SU-DHL-6 (cell line): ENCODE measurements around the gene FUOM.

Experiments used
- H2AFZ ChIP-seq: fragments of 200-600 bp; sonication (generic); 2 replicates; pipeline ENCODE4 v1.6.1; 2014; ENCODE audit warnings: low read depth, mild to moderate bottlenecking, moderate library complexity, mixed read lengths, antibody characterized with exemption, low read length; ENCODE audit not compliant: severe bottlenecking
- H3F3A ChIP-seq: fragments of 200-600 bp; shearing (Covaris generic); 2 replicates; pipeline ENCODE4 v1.6.0; 2016; ENCODE audit warnings: antibody characterized with exemption, mild to moderate bottlenecking; ENCODE audit not compliant: insufficient read depth
- H3K27ac ChIP-seq: fragments of 200-600 bp; sonication (generic); 2 replicates; pipeline ENCODE4 v1.5.1; 2016; ENCODE audit warnings: low read depth, mild to moderate bottlenecking, low read length, moderate library complexity, mixed read lengths
- H3K27me3 ChIP-seq: fragments of 200-600 bp; sonication (generic), shearing (Covaris generic); 2 replicates; pipeline ENCODE4 v1.6.0; 2014; ENCODE audit warnings: mild to moderate bottlenecking, low read length
- H3K36me3 ChIP-seq: fragments of 200-600 bp; sonication (generic); 2 replicates; pipeline ENCODE4 v1.6.1; 2014; ENCODE audit warnings: mild to moderate bottlenecking, low read length, mixed read lengths
- H3K4me2 ChIP-seq: fragments of 300-600, 200-600 bp; shearing (Covaris generic), sonication (generic); 2 replicates; pipeline ENCODE4 v1.6.0; 2014; ENCODE audit warnings: low read length, low read depth, mild to moderate bottlenecking; ENCODE audit not compliant: poor library complexity, severe bottlenecking
- H3K4me3 ChIP-seq: fragments of 200-600 bp; sonication (generic); 2 replicates; pipeline ENCODE4 v1.5.1; 2014; ENCODE audit warnings: antibody characterized with exemption, low read length, mild to moderate bottlenecking, mixed read lengths; ENCODE audit not compliant: insufficient read depth, poor library complexity, severe bottlenecking
- H3K79me2 ChIP-seq: fragments of 200-600 bp; sonication (generic); 2 replicates; pipeline ENCODE4 v1.6.1; 2014; ENCODE audit warnings: mild to moderate bottlenecking, low read length, moderate library complexity; ENCODE audit not compliant: insufficient read depth
- H3K9ac ChIP-seq: fragments of 200-600 bp; sonication (generic); 2 replicates; pipeline ENCODE4 v1.7.0; 2014; ENCODE audit warnings: mild to moderate bottlenecking, low read length
- H3K9me2 ChIP-seq: fragments of 200-600 bp; sonication (generic); replicated peaks from 2 replicates; pipeline ENCODE4 v1.6.1; 2014; ENCODE audit warnings: low read length; ENCODE audit not compliant: insufficient read depth
- H3K9me3 ChIP-seq: fragments of 200-600 bp; sonication (generic); 2 replicates; pipeline ENCODE4 v1.6.1; 2014; ENCODE audit warnings: low read length, mixed read lengths; ENCODE audit not compliant: insufficient read depth
- H4K20me1 ChIP-seq: fragments of 200-600 bp; sonication (generic); 2 replicates; pipeline ENCODE4 v1.6.1; 2014; ENCODE audit warnings: low read depth, mild to moderate bottlenecking, antibody characterized with exemption, low read length, moderate library complexity, mixed read lengths
- CTCF ChIP-seq: fragments of 200-600 bp; sonication (generic); IDR thresholded peaks from one replicate; pipeline ENCODE4 v1.5.1; 2017; ENCODE audit warnings: antibody characterized with exemption, mild to moderate bottlenecking, low read length, moderate library complexity; ENCODE audit not compliant: insufficient read depth, poor library complexity, severe bottlenecking
- EZH2phosphoT487 ChIP-seq: fragments of 200-600 bp; sonication (generic), shearing (Covaris generic); conservative IDR thresholded peaks from 2 replicates; pipeline ENCODE4 v1.6.1; 2018; ENCODE audit warnings: mild to moderate bottlenecking, antibody characterized with exemption, low read length, moderate library complexity, mixed read lengths

Gene FUOM

GRCh38 chr10:133315847-133316246, 42.0 kb downstream of the FUOM start:
- no peak for TF ChIP-seq CTCF
- TF ChIP-seq EZH2phosphoT487: no peak
- no peaks in the 10 kb centered on the region for H3K79me2 ChIP-seq

DNA sequence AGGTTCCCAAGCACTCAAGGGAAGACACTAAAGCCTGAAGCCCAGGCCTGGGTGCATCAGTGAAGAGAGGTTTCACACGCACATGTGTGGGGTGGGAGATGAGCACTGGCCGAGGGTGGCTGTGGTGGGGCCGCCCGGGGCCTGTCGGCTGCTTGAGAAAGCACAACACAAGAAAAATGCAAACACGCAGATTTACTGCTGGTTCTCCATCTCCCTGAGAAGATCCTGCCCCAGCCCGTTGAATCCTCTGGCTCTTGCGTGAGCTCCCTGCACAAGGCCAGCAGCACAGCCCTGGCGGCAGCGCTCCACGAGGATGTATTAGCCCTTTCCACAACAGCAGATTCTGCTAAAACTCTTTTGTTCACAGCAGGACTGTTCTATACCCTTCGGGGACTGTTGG, 42.9 kb downstream of the FUOM start:
- TF ChIP-seq CTCF (no peak), EZH2phosphoT487 (no peak)
- H4K20me1 ChIP-seq: no peaks in the 10 kb centered on the region
- no peak overlapping the region for H3K9ac ChIP-seq
- peaks cover 4% of the 10 kb centered on the region; the same call in 1 of the 2 replicates for H3K36me3 ChIP-seq
- no peak overlapping the region for H2AFZ ChIP-seq
- no peak overlapping the region for H3K4me2 ChIP-seq
- H3K27me3 ChIP-seq: no peaks in the 10 kb centered on the region
- H3K9me3 ChIP-seq: no peaks in the 10 kb centered on the region
- no peak overlapping the region for H3K27ac ChIP-seq
- H3F3A ChIP-seq: no peaks in the 10 kb centered on the region
- H3K9me2 ChIP-seq: no peaks in the 10 kb centered on the region
- no peak overlapping the region for H3K4me3 ChIP-seq
- no peaks in the 10 kb centered on the region for H3K79me2 ChIP-seq

More at GRCh38 chr10:133315847-133316246, 42.0 kb downstream of the FUOM start:
- Histone ChIP-seq H3K4me2 (no peak overlapping the region), H4K20me1 (no peaks in the 10 kb centered on the region), H3K9ac (no peak overlapping the region), H3F3A (no peaks in the 10 kb centered on the region), H3K27me3 (no peaks in the 10 kb centered on the region), H2AFZ (no peak overlapping the region), H3K9me2 (no peaks in the 10 kb centered on the region), H3K27ac (no peak overlapping the region), H3K9me3 (no peaks in the 10 kb centered on the region), H3K36me3 (peaks cover 4% of the 10 kb centered on the region; the same call in 1 of the 2 replicates), H3K4me3 (no peak overlapping the region)

- no peak for TF ChIP-seq CTCF
- no peak for TF ChIP-seq EZH2phosphoT487
- no peak overlapping the region for H3K4me3 ChIP-seq
- H3K4me2 ChIP-seq: no peak overlapping the region
- H3F3A ChIP-seq: peaks cover under 1% of the 10 kb centered on the region; the same call in 1 of the 2 replicates
- no peak overlapping the region for H3K9ac ChIP-seq
- no peaks in the 10 kb centered on the region for H4K20me1 ChIP-seq
- H3K36me3 ChIP-seq: peaks cover 4% of the 10 kb centered on the region; the same call in 1 of the 2 replicates
- H3K27me3 ChIP-seq: no peaks in the 10 kb centered on the region
- no peaks in the 10 kb centered on the region for H3K9me2 ChIP-seq
- H3K79me2 ChIP-seq: peaks cover 3% of the 10 kb centered on the region; the same call in 1 of the 2 replicates
- H3K27ac ChIP-seq: no peak overlapping the region
- no peaks in the 10 kb centered on the region for H3K9me3 ChIP-seq
- H2AFZ ChIP-seq: no peak overlapping the region
Observed at GRCh38 chr10:133313192-133313591, 44.6 kb downstream of the FUOM start.
